ENCODE results near the gene OS9.

Gene OS9

DNA sequence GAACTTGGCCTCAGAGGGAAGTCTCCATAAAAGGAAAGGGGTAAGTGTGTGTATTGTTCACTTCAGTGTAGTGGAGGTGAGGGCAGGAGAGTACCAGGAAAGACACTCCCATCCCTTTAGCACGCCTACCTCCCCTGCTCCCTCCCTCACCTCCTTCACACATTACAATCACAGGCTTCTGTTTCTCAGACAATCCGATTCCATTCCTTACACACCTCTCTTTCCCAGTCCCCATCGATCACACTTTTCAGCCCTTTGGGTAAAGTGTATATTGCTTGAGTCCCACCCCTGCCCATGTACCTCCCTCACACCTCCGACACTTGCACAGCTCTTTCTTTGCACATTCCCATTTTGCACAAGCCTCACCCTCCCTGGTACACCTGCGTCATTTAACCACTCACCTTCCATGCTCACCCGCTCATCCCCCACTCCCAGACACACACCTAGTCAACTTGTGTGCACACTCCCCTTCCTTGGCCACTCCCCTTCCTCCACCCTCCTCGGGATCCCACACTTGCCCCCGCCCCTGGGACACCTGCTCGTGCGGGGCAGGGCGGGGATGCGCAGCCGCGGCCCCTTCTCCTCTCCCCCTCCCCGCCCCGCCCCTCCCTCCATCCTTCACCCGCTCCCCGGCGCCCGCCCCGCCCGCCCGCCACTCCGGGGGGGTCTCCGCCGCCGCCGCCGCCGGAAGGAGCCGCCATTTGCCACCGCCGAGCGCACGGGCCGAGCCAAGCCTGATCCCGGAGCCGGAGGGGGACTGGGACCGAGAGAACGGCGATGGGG, 60.7 kb downstream of the OS9 start, which contains the start of gene MARCHF9:
Gene MARCHF9 (plus strand): TSS at position 693 of the 783 bp plus-strand sequence. CDS start 426 bp downstream, outside the sequence.
- DNase-seq, result peak; percentile 87

DNA sequence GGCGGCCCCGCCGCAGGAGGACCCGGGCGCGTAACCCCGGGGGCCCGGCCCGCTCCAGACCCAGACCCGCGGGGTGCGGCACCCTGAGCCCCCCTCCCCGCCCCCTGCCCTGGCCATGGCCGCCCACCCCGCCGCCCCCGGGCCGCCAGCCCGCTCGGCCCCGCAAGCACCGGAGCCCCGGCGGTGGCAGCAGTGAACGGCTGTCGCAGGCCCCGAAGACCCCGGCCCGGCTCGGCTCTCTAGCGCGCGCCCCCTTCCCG, 61.2 kb downstream of the OS9 start:
- DNase-seq, result no peak

DNA sequence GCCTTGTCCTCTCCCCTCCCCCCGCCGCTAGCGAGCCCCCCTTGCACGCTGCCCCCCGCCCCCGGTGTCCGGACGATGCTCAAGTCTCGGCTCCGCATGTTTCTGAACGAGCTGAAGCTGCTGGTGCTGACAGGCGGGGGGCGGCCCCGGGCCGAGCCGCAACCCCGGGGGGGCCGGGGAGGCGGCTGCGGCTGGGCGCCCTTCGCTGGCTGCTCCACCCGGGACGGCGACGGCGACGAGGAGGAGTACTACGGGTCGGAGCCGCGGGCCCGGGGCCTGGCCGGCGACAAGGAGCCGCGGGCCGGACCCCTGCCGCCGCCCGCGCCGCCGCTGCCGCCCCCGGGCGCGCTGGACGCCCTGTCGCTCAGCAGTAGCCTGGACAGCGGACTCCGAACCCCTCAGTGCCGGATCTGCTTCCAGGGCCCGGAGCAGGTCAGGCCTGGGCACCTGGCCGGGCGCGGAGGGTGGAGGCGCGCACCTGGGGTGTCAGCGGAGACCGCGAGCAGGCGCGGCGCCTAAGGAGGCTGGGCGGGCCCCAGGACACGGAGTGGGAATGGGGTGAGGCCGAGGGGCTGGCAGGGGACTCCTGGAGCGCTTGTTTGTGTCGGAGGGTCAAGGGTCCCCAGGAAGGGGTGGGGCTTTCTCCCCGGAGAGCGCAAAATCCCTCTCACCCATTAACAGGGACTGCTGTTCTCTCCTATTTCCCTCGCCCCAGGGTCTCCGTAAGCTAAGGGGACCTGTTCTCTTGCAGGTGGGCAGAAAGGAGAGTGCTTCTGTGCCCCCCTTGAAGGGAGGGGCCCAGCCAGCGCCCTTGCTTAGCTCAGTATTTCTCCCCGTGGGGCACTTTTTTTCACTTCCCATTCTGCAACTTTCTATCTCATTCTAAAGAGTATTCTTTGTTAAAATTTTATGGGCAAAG, 61.8 kb downstream of the OS9 start:
- peak; percentile 30 for DNase-seq

DNA sequence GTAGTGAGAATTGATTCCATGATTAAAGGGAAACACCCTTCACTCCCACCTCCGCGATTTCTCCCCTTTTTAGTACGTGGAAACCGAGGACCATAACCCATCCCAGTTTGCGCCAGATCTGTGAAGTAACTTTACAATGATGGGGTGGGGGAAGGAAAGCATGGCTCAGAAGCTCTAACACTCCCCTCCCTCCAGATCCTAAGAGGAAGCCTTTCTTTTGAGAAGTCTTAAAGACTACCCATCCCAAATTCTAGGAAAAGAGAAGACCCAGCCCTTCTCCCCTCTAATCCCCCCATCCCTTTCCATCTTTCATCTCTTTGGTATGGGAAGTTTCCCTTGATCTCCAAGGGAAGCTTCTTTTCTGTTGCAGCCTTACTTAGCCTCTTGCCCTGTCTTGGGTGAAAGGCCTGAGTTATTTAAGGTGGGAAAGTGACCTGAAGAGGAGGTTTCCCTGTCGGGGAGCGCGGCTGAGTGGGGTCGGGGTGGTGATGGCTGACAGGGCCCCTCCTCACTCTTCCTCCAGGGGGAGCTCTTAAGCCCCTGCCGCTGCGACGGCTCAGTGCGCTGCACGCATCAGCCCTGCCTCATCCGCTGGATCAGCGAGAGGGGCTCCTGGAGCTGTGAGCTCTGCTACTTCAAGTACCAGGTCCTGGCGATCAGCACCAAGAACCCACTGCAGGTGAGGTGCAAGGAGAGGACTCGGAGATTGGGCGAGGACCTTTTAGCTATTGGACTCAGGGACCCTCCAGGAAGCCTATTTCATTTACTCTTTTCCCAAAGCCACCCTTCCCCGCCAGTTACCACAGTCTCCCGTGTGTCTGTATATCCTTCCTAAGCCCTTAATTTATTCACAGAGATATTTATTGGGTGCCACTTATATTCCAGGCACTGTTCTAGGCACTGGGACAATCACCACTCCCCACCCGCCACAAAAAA, 62.7 kb downstream of the OS9 start:
- DNase-seq, result no peak

DNA sequence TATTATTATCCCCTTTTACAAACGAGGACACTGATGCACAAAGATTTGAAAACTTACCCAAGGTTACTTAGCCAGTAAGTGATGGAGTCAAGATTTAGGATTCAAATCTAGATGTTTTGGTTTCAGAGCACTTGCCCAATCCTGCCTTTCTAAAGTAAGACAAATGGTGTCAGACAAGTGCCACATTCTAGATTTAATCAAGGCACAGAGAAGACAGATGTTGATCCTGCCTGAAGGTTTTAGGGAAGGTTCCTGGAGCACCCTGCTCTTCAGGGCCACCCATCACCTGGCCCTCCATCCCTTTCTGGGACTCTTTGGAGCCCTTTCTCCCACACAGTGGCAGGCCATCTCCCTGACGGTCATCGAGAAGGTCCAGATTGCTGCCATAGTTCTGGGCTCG, 63.8 kb downstream of the OS9 start:
- DNase-seq, result no peak

DNA sequence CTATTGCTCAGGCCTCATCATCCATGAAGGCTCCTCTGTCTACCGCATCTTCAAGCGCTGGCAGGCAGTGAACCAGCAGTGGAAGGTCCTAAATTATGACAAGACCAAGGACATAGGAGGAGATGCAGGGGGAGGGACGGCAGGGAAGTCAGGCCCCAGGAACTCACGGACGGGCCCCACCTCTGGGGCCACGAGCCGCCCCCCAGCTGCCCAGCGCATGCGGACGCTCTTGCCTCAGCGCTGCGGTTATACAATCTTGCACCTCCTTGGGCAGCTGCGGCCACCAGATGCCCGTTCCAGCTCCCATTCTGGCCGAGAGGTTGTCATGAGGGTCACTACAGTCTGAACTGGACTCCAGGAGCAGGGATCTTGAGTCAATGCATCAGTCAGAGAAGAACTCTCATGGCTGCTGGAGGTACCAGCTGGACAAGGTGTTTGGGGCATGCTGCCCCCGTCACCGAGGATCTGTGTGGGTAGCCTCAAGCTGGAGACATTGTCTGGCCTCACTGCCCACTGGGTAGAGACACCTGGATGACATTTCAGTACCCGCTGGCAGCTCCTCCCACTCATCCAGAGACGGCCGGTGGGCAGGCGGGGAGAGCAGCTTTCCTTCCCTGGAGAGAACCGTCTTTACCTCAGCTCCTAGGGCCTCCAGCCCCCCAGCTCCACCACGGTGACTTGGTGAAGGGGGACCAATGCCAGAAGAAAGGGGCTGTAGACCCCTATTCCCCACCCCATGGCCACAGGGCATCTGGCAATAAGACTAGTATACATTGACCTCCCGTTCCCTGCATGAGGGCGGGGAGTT, 64.8 kb downstream of the OS9 start:
- DNase-seq, result no peak

DNA sequence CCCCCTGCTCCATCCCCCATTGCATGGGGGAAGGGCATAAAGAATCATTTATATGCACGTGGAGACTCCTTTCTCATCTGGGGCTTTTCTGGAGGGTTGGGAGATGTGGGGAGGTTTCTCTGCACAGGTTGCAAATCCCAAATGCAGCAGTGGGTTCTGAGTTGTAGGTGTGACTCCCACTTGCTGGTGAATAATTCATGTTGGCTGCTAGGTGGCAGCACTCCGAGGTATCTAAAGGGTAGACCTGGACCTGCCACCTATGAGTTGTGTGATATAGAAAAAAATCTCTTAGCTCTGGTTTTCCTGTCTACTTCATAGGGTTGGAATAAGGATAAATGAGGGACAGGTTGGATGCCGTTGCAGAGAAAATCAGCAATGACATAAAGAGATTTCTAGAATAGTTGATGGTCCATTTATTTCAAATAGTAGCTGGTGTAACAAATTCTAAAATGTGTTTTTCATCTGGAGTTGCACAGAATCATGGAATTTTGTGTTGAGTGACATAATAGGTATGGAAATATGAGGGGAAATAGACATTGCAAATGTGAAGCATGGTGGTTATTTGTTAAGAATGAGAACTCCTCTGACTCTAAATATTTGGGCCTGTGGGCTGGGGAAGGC, 65.5 kb downstream of the OS9 start:
- DNase-seq, result peak; percentile 34

DNA sequence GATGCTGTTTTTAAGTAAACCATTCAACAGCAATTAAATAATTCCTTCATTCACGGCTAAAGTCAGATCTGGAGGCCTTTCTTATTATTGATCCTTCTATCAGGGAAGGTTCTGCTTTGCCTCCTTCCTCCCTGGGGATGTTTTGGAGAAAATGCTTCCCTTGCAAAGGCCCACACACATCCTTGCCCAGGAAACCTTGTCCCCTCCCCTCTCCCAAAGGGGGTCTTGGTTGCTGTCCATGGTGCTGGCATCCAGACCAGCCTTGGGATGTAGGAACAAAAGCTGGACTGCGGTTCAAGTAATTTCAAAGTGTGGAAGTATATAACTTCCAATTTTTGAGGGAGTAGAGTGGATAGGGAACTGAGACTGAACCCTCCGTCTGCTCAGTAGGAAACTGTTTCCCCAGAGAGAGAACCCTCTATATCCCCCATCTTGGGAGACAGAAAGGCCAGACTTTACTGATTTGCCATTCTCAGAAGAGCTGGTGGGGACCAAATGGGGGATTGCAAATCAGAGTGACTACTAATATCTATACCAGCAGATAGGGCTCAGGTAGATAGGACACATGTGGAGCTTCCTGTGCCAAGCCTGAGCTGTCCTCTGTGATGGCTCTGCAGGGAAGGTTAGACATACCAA, 66.5 kb downstream of the OS9 start:
- no peak for DNase-seq

DNA sequence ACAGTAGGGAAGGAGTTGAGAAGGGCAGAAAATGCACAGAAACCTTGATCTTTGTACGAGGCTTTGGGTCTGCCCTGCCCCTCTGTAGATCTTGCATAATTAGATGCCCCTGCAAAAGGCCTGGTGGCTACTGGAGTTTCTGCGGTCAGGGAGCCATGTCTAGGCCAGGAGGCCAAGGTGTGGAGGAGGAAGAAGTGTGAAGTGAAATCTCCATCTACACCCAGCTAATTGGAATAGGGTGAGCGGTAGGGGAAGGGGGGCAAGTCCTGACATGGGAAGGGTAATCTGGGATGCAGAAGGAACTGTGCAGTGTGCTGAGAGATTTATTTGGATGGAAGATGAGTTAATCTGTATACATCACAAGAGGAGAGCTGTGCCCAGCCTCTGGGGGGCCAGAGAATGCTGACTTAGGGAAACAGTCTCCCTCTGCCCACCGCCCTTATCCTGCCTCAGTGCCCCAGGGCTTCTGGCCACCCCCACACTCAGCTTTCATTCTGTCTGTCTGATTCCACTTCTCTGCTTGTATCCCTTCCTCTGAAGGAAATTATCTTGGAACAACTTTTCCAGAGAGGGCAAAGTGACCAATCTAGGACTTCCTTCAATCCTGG, 67.6 kb downstream of the OS9 start:
- no peak for DNase-seq

DNA sequence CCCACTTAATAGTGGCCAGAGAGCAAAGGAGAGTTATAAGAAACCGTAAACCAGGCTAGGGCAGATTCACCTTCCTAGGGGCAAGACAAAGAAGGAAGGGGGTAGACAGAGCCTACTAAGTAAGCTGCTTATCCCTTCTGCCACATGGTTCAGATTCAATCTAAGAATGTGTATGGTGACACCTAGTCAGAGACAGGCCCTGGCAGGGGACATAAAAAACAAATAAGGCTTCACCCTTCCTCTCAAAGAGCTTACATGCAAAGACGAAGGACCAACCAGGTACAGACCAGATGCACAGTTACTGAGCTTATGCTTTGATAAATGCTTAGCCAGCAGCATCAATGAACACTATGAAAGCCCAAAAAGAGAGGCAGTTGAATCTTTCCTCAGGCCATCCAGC, 68.5 kb downstream of the OS9 start:
- no peak for DNase-seq

DNA sequence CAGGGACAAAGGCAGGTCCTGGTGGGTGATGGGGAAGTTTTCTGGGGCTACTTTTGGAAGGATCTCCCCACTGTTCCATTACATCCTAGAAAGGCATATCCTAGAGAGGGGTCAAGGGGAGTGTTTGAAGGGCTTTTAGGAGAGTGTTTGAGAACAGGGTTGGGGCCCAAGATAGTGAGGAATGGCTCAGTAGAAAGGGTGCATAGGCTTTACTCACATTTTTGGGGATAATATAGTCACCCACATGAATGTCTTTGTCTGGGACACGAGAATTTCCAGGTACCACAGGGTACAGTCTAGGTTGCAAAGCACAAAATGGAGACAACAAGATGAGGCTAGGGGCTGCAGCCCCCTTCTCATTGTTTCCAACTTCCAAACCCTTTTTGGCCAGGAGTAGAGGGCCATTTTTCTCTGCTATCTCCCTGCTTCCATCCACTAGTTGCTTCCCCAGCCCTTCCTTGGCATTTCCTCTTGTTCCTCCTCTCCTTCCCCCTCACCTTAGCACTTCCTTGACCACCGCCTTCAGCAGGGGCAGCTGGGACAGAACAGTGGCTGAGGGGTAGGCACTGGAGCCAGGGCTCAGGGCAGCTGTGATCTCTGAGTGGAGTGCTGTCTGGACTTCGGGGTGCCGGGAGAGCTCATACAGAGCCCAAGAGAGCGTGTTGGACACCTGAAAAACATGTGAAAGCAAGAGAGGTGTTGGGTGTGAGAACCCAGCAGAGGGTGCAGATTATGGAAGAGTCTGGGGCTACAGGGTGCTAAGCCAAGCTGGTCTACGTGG, 70.1 kb downstream of the OS9 start:
- no peak for DNase-seq

DNA sequence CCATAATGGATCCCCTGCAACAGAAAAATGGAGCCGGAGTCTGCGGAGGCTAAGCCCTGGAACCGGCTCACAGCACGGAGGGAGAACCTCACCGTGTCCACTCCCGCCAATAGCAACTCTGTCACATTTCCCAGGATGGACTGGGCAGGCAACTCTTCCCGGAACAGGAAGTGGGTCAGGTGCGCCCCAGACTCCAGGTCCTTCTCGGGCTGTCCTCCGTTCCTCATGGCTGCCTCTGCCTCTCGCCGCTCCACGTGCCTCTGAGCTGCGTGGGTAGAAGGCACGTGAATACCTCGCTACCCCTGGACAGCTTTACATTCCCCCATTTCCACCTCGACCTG, 70.7 kb downstream of the OS9 start:
- DNase-seq, result peak; percentile 63

DNA sequence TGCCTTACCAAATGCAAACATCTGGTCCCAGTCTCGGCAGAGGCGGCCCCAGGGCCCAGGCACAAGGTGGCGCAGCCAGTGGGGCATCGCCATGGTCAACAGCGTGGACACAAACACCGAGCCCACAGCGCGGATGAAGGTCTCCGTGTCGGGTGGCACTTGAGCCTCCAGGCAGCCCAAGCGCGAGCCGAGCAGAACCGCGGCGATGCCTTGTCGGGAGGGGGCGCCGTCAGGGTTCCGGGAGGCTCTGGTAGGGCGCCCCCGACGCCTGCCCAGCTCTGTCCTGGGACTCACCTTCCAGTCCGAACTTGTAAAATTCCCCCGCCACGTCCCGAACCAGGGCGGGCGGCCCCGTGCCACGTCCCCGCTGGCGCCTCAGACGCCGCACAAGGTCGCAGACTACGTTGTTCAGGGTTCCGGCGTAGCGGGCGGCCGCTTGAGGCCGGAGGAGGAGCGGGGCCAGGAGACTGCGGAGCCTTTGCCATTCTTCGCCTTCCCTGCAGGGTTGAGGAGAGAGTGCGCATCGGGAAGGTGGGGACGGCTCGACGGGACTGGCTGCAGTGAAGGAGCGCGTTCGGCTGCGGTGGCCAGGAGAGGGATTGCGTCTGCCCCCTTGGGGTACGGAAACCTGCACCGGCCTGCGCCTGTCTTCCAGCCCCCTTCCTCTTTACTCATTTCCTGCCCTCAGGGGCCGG, 71.2 kb downstream of the OS9 start:
- DNase-seq, result no peak

DNA sequence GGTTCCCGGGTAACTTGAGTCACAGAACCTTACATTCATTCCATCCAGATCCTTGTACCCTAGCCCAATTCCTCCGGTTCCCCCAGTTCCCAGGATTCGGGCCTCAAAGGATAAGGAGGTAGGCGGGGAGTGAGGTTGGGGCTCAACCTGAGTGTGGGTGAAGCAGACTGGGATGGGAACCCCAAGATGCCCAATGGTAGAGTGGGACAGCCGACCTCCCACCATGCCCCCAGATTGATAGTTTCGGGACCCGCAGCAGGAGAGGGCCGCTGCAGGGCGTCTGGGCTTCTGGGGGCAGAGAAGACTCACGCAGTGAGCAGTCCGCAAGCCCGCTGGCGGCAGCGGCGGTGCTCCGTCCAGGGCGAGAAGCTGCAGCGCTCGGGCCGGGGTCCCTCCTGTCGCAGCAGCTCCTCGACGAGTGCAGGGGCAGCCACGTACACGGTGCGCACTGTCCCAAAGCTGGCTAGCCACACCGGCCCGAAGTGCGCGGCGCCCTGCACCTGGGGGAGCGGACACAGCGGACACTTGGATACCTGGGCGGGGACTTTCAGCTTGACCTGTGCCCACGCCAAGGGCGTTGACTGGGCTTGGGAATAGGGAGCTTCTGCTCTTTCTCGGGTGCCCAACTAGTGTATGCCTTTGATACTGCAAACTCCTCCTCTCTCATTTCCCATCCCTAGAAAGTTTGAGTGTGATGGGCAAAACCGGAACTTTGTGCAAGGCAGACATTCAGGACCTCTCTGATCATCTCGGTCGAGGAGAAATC, 71.9 kb downstream of the OS9 start:
- DNase-seq, result no peak

DNA sequence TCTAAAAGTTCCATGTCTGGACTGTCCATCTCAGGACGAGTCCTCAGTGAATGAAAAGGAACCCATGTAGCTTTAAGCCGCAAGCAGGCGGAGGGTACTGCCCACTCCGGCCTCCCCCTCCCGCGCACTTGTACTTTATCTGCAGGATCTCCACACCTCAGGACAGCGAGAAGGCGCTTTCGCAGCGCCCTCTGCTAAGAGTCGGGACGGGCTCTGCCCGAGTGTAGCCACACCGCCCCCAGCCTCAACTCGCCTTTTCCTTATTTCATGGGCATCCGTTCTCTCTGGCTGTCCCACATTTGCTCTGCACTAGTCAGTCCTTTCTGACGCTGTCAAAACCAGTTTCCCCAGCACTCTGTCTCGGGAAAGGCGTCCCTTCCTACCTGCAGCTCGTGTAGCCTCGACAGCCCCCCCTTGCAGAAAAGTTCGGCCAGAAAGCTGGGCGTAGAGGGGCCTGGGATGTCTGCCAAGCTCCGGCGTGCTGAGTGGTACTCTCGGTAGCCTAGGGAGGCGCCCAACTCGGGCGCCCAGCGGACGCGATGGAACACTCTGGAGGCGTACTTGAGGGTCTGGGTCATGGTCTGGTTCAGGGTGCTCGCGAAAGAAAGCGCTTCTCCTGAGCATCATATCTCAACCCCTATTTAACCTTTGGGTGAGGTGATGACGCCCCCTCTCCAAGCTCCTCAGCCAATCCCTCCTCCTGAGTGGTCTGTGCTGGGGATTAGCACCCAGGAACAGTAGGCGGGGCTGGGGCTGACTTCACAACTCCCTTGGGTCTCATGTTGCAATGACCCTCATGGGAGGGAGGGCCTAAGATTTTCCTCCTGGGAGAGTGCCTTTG, 72.8 kb downstream of the OS9 start, which contains the start of gene CYP27B1:
Gene CYP27B1 (minus strand): TSS at position 615 of the 841 bp plus-strand sequence. CDS start 37 bp downstream, at position 578.
- no peak for DNase-seq

DNA sequence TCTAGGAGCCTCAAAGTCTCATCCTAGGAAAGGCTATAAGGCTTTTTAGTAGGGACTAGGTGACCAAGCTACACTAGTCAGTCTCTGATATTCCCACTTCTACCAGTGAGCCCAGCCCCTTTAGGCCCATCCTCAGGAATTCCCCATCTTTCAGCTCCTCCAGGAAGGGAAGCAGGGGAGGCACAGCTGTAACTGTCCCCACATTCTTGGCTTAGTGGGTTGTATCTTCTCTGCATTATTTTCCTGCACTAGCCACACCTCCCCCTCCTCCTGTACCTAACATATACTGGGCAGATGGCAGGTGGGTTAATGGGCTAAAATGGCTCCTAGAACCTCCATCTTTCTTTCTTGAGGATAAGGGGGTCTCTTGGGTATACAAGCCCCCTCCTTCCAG, 73.4 kb downstream of the OS9 start:
- no peak for DNase-seq

DNA sequence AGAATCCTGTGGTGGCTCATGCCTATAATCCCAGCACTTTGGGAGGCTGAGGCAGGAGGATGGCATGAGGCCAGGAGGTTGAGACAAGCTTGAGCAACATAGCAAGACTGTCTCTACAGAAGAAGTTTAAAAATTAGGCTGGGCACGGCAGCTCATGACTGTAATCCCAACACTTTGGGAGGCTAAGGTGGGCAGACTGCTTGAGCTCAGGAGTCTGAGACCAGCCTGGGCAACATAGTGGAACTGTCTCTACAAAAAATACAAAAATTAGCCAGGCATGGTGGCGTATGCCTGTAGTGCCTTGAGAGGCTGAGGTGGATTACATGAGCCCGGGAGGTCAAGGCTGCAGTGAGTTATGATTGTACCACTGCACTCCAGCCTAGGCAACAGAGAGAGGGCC, 73.9 kb downstream of the OS9 start:
- no peak for DNase-seq

DNA sequence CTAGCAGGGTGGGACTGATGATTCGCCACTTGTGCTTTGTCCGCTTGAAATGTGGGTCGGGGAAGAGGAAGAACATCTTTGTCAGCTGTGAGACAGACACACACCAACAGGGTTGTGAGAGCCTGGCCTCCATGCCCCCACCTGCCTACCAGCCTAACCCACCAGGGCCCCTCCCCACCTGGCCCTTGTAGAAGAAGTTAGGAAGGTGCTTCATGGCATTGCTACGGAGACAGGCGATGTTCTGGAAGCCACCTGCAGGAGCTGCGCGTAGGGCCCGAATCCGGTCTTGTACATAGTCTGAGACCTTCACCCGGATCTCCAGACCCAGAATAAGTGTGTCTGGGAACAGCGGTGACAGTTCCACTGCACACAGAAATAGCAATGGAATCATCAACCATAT, 75.7 kb downstream of the OS9 start:
- no peak for DNase-seq

Measured in NCI-H774 (cell line).